Common myeloid progenitor, CD34-positive (primary cell): ENCODE measurements around the gene POU4F1. TPM values are rescaled to one million over a fixed set of nuclear protein-coding genes. Genes with fewer than 3 reads are reported as not detected.
"Not testable (repeated sequence)": the region's sequence is repeated elsewhere in the genome, so short reads cannot be mapped to it uniquely, and the experiment has no call there.

Experiments
- CTCF ChIA-PET: fragments of 350-600 bp; sonication (Branson Sonifier 250); formaldehyde crosslinking; loops from one replicate; lab custom pipeline; 2021; ENCODE audit warnings: antibody characterized with exemption; lab: Charles Lee
- POLR2A ChIA-PET: fragments of 350-600 bp; sonication (Branson Sonifier 250); formaldehyde crosslinking; loops from one replicate; lab custom pipeline; 2021; ENCODE audit warnings: antibody characterized with exemption; lab: Charles Lee
- DNase-seq, 3 donors: peaks; one replicate each; pipeline versions ENCODE4 v3.0.0 to v3.0.0-alpha.2; 2013
- H3K27ac ChIP-seq, 2 experiments: 1 replicate in 1 of 2; 2 replicates in 1 of 2; pipeline ENCODE4 v1.7.0; 2013; ENCODE audit warnings: inconsistent platforms in 2 of 2, low read length in 2 of 2, mild to moderate bottlenecking in 2 of 2, low read depth in 1 of 2, moderate library complexity in 1 of 2; ENCODE audit not compliant: severe bottlenecking in 2 of 2, insufficient read depth in 1 of 2, poor library complexity in 1 of 2
- H3K27me3 ChIP-seq, 5 experiments: replicated peaks in 2 of 5; 1 replicate in 3 of 5; 2 replicates in 2 of 5; pipeline versions ENCODE4 v1.6.1 to v1.7.0; 2013; ENCODE audit warnings: low read length in 4 of 5, mild to moderate bottlenecking in 2 of 5, moderate library complexity in 2 of 5, inconsistent platforms in 1 of 5; ENCODE audit not compliant: insufficient read depth in 5 of 5, control insufficient read depth in 4 of 5
- H3K36me3 ChIP-seq, 4 experiments: 1 replicate in 2 of 4; 2 replicates in 2 of 4; pipeline versions ENCODE4 v1.6.1 to v1.7.0; 2013; ENCODE audit warnings: low read length in 3 of 4, control low read depth in 1 of 4, mild to moderate bottlenecking in 1 of 4; ENCODE audit not compliant: control insufficient read depth in 4 of 4, insufficient read depth in 4 of 4
- H3K4me1 ChIP-seq, 4 experiments: 1 replicate in 3 of 4; 2 replicates in 1 of 4; pipeline versions ENCODE4 v1.6.1 to v1.7.1; 2013; ENCODE audit warnings: low read length in 3 of 4, mild to moderate bottlenecking in 3 of 4, control low read depth in 1 of 4, inconsistent platforms in 1 of 4, moderate library complexity in 1 of 4; ENCODE audit not compliant: control insufficient read depth in 4 of 4, insufficient read depth in 4 of 4; ENCODE audit errors: control extremely low read depth in 1 of 4
- H3K4me3 ChIP-seq, 7 experiments: 1 replicate in 4 of 7; 2 replicates in 3 of 7; pipeline versions ENCODE4 v1.5.1 to v1.7.0; 2013; ENCODE audit warnings: mild to moderate bottlenecking in 7 of 7, low read length in 6 of 7, moderate library complexity in 6 of 7, inconsistent platforms in 2 of 7, low read depth in 2 of 7, control low read depth in 1 of 7; ENCODE audit not compliant: insufficient read depth in 4 of 7, control insufficient read depth in 1 of 7; ENCODE audit errors: extremely low read depth in 1 of 7
- H3K9me3 ChIP-seq, 5 experiments: 1 replicate in 4 of 5; 2 replicates in 1 of 5; pipeline versions ENCODE4 v1.6.1 to v1.7.1; 2013; ENCODE audit warnings: low read length in 4 of 5, mild to moderate bottlenecking in 2 of 5, inconsistent platforms in 1 of 5, low read depth in 1 of 5, moderate library complexity in 1 of 5; ENCODE audit not compliant: control insufficient read depth in 4 of 5, insufficient read depth in 2 of 5; ENCODE audit errors: control extremely low read depth in 1 of 5
- WGBS: methylation state at CpG from one replicate; pipeline ENCODE4 v1.1.5; 2013; ENCODE audit not compliant: insufficient coverage; 5-methylcytosine and 5-hydroxymethylcytosine counted together
- polyA plus RNA-seq: library from polyadenylated mRNA; unstranded; fragments of 120-200 nt; gene quantifications from one replicate; pipeline ENCODE4 v1.2.1, GENCODE V29; 2013

The POU4F1 gene, protein sequence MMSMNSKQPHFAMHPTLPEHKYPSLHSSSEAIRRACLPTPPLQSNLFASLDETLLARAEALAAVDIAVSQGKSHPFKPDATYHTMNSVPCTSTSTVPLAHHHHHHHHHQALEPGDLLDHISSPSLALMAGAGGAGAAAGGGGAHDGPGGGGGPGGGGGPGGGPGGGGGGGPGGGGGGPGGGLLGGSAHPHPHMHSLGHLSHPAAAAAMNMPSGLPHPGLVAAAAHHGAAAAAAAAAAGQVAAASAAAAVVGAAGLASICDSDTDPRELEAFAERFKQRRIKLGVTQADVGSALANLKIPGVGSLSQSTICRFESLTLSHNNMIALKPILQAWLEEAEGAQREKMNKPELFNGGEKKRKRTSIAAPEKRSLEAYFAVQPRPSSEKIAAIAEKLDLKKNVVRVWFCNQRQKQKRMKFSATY
- 0.03 TPM for polyA plus RNA-seq

DNA sequence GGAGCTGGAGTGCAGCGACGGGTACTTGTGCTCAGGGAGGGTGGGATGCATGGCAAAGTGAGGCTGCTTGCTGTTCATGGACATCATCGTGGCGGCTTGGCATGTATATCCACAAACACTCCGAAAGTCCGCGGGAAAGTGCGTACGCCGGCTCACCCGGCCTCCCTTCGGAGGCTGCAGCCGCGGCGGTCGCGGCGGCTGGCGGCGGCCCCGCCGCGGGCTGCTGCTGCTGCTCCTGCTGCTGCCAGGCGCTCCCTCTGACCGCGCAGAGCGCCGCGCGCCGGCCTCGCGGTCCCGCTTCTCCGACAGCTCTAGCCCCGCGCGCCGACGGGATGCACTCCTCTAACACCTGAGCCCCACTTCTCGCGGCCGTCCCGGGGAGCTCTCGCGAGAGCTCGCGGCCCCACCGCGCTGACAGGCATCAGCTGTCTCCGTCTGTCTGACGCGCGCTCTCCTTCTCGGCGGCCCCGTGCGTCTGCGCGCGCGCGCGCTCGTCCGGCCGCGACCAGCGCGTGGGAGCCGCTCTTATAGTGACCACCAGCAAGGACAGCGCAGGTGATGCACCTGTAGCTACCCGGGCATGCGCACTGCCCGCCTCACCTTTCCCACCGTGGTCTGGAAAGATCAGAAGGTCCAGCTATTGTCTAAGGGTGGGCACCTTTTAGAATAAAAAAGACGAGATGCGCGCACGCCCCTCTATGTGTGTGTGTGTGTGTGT, at the start of gene POU4F1:
POU4F1 (minus strand) TSS at position 313 of the 718 bp plus-strand sequence; CDS start at position 87, 226 bp downstream.
- Histone ChIP-seq H3K9me3 (no peaks in the 10 kb centered on the region), H3K36me3 (no peaks in the 10 kb centered on the region), H3K4me1 (peaks cover 0 to 45% (median 38%) of the 10 kb centered on the region in 4 experiments), H3K4me3 (peak within 1 kb of the TSS; percentile 17 to 67 (median 55)), H3K27ac (no peak within 1 kb of the TSS), H3K27me3 (peaks cover 35 to 97% (median 72%) of the 10 kb centered on the region in 5 experiments)
- CTCF ChIA-PET: interaction anchor here (1.1 to 1.8 kb wide), 3 partner anchors 7 to 10 kb away, joined by 3 to 5 read pairs (median 4); no protein-coding TSS in a partner anchor
- POLR2A ChIA-PET: interaction anchor here (1.1 kb wide), 1 partner anchor 786 kb away, joined by 3 read pairs; no protein-coding TSS in a partner anchor
- under 1% methylated on average over 51 of the region's 80 CpGs for WGBS
- peak in 2 of 3 donors; percentile 61 to 69 for DNase-seq

DNA sequence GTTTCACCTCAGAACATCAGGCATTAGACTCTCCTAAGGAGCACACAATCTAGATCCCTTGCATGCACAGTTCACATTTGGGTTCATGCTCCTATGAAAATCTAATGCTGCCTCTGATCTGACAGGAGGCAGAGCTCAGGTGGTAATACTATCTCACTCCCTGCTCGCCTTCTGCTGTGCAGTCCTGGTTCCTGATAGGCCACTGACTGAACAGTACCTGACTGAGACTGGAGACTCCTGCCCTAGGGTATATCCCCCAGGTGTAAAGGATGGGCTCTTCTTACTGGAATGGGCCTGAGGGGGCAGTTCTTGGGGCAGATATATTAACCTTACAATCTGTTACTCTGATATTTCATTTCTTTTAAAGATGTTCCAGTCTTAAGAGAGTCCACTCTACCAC, 49.3 kb upstream of the POU4F1 start:
- Histone ChIP-seq H3K4me3 (no peak overlapping the region), H3K27me3 (no peaks in the 10 kb centered on the region), H3K36me3 (peaks cover 0 to 17% (median 0%) of the 10 kb centered on the region in 4 experiments), H3K9me3 (no peaks in the 10 kb centered on the region), H3K4me1 (peaks cover 17 to 30% (median 20%) of the 10 kb centered on the region in 4 experiments), H3K27ac (no peak overlapping the region)
- POLR2A ChIA-PET: no interaction called here
- no peak for DNase-seq
- WGBS: 88% methylated on average over 1 of the region's 1 CpG
- CTCF ChIA-PET: no interaction called here

DNA sequence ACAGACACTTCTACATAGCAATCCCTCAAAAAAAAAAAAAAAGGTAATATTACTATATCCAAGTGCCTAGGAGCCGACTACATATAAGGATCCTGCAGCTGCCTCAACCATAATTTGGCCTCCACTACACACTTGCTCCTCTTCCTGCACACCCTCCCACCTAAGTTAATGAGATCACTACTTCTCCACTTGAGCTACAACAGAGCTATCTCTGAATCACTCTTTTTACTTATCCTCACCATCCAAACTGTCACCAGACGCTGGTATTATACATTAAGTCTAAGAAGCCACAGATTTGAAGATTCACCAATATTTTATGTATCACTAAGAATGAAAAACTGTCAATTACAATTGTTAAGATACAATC, 47.3 kb upstream of the POU4F1 start:
- H3K4me3 ChIP-seq: no peak overlapping the region
- ChIA-PET CTCF (interaction anchor here (0.6 to 1.1 kb wide), 2 partner anchors 14 to 256 kb away, joined by 3 to 6 read pairs; no protein-coding TSS in a partner anchor), POLR2A (interaction anchor here (0.7 kb wide), 1 partner anchor 953 kb away, joined by 5 read pairs; no protein-coding TSS in a partner anchor)
- 83% methylated on average over 1 of the region's 2 CpGs for WGBS
- no peaks in the 10 kb centered on the region for H3K9me3 ChIP-seq
- H3K36me3 ChIP-seq: peaks cover 0 to 12% (median 0%) of the 10 kb centered on the region in 4 experiments
- H3K4me1 ChIP-seq: peaks cover 17 to 28% (median 21%) of the 10 kb centered on the region in 4 experiments
- no peak for DNase-seq
- H3K27ac ChIP-seq: no peak overlapping the region
- H3K27me3 ChIP-seq: no peaks in the 10 kb centered on the region

DNA sequence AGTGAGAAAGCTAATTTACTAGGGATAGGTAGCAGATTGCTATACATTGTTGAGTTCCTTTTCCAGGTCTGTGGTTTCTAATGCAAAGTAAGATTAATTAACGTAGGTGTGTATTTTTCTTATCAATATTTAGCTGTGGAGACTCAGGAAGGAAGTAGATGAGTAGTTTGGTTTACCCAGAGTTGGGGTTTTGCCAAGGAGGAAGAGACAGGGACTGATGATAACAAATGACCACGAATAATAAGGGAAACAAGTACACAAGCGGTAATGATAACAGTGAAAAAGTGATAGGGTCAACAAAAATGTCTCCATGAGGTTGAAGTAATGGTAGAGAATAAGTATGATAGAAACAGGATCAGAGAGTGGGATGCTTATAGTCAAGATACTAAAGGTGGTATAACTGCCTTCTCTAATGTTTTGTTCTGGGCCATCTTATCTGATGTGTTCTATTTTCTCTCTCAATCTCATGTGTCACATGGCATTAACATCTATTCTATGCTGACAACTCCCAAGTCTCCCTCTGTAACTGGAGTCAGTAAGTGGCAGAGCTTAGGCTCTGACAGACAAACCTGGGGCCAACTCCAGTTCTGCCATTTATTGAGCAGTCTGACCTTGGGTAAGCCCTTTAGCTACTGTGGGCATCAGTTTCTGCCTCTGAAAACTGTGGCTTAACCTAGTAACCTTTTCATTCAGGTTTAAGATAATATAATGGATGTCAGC, 46.8 kb upstream of the POU4F1 start:
- Histone ChIP-seq H3K9me3 (no peaks in the 10 kb centered on the region), H3K27ac (no peak overlapping the region), H3K4me1 (peaks cover 17 to 28% (median 21%) of the 10 kb centered on the region in 4 experiments), H3K27me3 (no peaks in the 10 kb centered on the region), H3K4me3 (peak overlapping the region in 1 of 7 experiments; percentile 38), H3K36me3 (peaks cover 0 to 8% (median 0%) of the 10 kb centered on the region in 4 experiments)
- POLR2A ChIA-PET: interaction anchor here (0.7 kb wide), 1 partner anchor 952 kb away, joined by 5 read pairs; no protein-coding TSS in a partner anchor
- peak; percentile 50 to 58 (median 57) for DNase-seq
- CTCF ChIA-PET: interaction anchor here (1.1 kb wide), 1 partner anchor 15 kb away, joined by 3 read pairs; no protein-coding TSS in a partner anchor
- WGBS: 0% methylated on average over 3 of the region's 3 CpGs

DNA sequence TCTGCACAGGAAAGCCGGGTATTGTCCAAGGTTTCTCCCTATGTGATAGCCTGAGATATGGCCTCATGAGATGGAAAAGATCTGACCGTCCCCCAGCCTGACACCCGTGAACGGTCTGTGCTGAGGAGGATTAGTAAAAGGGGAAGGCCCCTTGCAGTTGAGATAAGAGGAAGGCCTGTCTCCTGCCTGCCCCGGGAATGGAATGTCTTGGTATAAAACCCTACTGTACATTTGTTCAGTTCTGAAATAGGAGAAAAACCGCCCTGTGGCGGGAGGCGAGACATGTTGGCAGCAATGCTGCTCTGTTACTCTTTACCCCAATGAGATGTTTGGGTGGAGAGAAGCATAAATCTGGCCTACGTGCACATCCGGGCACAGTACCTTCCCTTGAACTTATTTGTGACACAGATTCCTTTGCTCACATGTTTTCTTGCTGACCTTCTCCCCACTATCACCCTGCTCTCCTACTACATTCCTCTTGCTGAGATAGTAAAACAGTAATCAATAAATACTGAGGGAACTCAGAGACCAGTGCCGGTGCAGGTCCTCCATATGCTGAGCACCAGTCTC, 43.8 kb upstream of the POU4F1 start:
- DNase-seq: peak in 2 of 3 donors; percentile 49 to 61
- CTCF ChIA-PET: interaction anchor here (0.9 to 1.1 kb wide), 2 partner anchors 8 to 11 kb away, joined by 3 read pairs; no protein-coding TSS in a partner anchor
- peaks cover 17 to 28% (median 21%) of the 10 kb centered on the region in 4 experiments for H3K4me1 ChIP-seq
- H3K36me3 ChIP-seq: peaks cover 0 to 16% (median 5%) of the 10 kb centered on the region in 4 experiments
- 57% methylated on average over 6 of the region's 11 CpGs for WGBS
- H3K27ac ChIP-seq, H3K27me3 ChIP-seq, POLR2A ChIA-PET, H3K4me3 ChIP-seq, H3K9me3 ChIP-seq: not testable (repeated sequence)

DNA sequence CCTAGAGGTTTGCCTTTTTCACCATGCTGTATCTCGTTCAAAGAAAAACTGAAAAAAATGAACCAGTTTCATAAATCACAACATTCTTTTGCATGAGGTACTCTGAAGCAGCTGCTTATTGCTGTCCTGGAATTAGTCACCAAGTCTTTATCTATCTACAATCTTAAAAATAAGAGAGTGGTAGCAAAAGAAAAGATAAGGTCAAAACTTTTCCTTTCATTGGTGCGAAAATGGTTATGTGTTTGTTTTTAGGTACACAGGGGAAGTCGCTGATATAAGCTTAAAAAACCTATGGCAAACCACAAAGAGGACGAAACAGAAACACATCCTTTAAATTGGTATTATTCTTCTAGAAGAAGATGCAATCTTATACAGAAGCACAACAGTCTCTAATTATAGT, 34.9 kb upstream of the POU4F1 start:
- Histone ChIP-seq H3K27ac (no peak overlapping the region), H3K27me3 (no peaks in the 10 kb centered on the region), H3K36me3 (peaks cover 15 to 56% (median 33%) of the 10 kb centered on the region in 4 experiments), H3K4me1 (no peaks in the 10 kb centered on the region), H3K4me3 (no peak overlapping the region), H3K9me3 (no peaks in the 10 kb centered on the region)
- ChIA-PET POLR2A (no interaction called here), CTCF (no interaction called here)
- whole genome bisulfite sequencing: 86% methylated on average over 1 of the region's 4 CpGs
- no peak for DNase-seq
